ENCODE measurements around the gene PSME3IP1.

DNA sequence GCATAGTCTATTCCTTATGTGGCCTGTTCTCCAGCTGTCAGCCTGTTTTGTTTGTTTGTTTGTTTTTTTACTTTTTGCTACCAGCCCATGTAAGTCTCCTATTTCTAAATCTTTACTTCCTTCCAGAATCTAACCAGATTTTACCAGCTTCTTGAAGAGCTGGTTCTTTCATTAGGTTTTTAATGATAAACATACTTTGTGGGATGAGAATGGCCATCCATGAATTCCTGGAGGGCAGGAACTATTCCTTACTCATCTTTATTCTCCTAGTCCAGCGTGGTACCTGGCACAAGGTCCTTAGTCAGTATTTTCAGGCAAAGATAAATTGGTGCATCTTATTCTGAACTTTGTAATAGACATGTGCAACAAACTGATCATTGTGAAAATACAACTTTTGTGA lies 17.6 kb upstream of the PSME3IP1 start:
- TF ChIP-seq, protein P1, sequence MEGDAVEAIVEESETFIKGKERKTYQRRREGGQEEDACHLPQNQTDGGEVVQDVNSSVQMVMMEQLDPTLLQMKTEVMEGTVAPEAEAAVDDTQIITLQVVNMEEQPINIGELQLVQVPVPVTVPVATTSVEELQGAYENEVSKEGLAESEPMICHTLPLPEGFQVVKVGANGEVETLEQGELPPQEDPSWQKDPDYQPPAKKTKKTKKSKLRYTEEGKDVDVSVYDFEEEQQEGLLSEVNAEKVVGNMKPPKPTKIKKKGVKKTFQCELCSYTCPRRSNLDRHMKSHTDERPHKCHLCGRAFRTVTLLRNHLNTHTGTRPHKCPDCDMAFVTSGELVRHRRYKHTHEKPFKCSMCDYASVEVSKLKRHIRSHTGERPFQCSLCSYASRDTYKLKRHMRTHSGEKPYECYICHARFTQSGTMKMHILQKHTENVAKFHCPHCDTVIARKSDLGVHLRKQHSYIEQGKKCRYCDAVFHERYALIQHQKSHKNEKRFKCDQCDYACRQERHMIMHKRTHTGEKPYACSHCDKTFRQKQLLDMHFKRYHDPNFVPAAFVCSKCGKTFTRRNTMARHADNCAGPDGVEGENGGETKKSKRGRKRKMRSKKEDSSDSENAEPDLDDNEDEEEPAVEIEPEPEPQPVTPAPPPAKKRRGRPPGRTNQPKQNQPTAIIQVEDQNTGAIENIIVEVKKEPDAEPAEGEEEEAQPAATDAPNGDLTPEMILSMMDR (conservative IDR thresholded peaks at IDR 0.05; ENCODE audit: low read depth in 2 of 2): no peak
- no peak for TF ChIP-seq POLR2AphosphoS5 (IDR thresholded peaks at IDR 0.05; ENCODE audit: low read depth)
- no peak for TF ChIP-seq EZH2 (IDR thresholded peaks at IDR 0.05; ENCODE audit: low read depth, unreplicated experiment)
- TF ChIP-seq ZNF331 (CRISPR knock-in tag; IDR thresholded peaks at IDR 0.05; ENCODE audit: low read depth): no peak
- TF ChIP-seq, protein P2, sequence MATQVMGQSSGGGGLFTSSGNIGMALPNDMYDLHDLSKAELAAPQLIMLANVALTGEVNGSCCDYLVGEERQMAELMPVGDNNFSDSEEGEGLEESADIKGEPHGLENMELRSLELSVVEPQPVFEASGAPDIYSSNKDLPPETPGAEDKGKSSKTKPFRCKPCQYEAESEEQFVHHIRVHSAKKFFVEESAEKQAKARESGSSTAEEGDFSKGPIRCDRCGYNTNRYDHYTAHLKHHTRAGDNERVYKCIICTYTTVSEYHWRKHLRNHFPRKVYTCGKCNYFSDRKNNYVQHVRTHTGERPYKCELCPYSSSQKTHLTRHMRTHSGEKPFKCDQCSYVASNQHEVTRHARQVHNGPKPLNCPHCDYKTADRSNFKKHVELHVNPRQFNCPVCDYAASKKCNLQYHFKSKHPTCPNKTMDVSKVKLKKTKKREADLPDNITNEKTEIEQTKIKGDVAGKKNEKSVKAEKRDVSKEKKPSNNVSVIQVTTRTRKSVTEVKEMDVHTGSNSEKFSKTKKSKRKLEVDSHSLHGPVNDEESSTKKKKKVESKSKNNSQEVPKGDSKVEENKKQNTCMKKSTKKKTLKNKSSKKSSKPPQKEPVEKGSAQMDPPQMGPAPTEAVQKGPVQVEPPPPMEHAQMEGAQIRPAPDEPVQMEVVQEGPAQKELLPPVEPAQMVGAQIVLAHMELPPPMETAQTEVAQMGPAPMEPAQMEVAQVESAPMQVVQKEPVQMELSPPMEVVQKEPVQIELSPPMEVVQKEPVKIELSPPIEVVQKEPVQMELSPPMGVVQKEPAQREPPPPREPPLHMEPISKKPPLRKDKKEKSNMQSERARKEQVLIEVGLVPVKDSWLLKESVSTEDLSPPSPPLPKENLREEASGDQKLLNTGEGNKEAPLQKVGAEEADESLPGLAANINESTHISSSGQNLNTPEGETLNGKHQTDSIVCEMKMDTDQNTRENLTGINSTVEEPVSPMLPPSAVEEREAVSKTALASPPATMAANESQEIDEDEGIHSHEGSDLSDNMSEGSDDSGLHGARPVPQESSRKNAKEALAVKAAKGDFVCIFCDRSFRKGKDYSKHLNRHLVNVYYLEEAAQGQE (IDR thresholded peaks at IDR 0.05; ENCODE audit: unreplicated experiment): no peak
- no peak for TF ChIP-seq JUNB (IDR thresholded peaks at IDR 0.05; ENCODE audit: unreplicated experiment)
- TF ChIP-seq, protein P3, sequence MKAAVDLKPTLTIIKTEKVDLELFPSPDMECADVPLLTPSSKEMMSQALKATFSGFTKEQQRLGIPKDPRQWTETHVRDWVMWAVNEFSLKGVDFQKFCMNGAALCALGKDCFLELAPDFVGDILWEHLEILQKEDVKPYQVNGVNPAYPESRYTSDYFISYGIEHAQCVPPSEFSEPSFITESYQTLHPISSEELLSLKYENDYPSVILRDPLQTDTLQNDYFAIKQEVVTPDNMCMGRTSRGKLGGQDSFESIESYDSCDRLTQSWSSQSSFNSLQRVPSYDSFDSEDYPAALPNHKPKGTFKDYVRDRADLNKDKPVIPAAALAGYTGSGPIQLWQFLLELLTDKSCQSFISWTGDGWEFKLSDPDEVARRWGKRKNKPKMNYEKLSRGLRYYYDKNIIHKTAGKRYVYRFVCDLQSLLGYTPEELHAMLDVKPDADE (IDR thresholded peaks at IDR 0.05): no peak
- TF ChIP-seq CREB1 (CRISPR knock-in tag; IDR thresholded peaks at IDR 0.05; ENCODE audit: low read depth): no peak

All from GM23338 (cell line).